ENCODE measurements around the gene MYL3.

Gene MYL3

GRCh38 chr3:46867550-46867898, 4.3 kb upstream of the MYL3 start:
- TF ChIP-seq CTCF (conservative IDR thresholded peaks at IDR 0.05; ENCODE audit: low read depth) = no peak
- CTCF ChIA-PET = interaction anchor here (0.8 to 0.9 kb wide), 2 partner anchors 11 to 457 kb away, joined by 3 read pairs; no protein-coding TSS in a partner anchor
- POLR2A ChIA-PET (ENCODE audit: low non-redundant PET) = no interaction called here
- H3K27ac ChIP-seq = no peak overlapping the region
- no peak for DNase-seq (ENCODE audit: low spot score)

- H3K27ac ChIP-seq = peak overlapping the region; percentile 58
- CTCF ChIA-PET = interaction anchor here (0.6 to 0.9 kb wide), 6 partner anchors 12 to 503 kb away, joined by 3 to 6 read pairs (median 3); no protein-coding TSS in a partner anchor
- POLR2A ChIA-PET (ENCODE audit: low non-redundant PET) = no interaction called here
- peak; percentile 78 for TF ChIP-seq CTCF (conservative IDR thresholded peaks at IDR 0.05; ENCODE audit: low read depth)
- DNase-seq (ENCODE audit: low spot score) = peak; percentile 39
Measured at GRCh38 chr3:46866720-46867549, 3.7 kb upstream of the MYL3 start.

- TF ChIP-seq CTCF (conservative IDR thresholded peaks at IDR 0.05; ENCODE audit: low read depth) = no peak
- ChIA-PET CTCF (interaction anchor here (0.7 kb wide), 1 partner anchor 356 kb away, joined by 3 read pairs; no protein-coding TSS in a partner anchor), POLR2A (ENCODE audit: low non-redundant PET) (no interaction called here)
- no peak for DNase-seq (ENCODE audit: low spot score)
- H3K27ac ChIP-seq = peak overlapping the region; percentile 58
Measured at GRCh38 chr3:46866032-46866595, 2.9 kb upstream of the MYL3 start.

- POLR2A ChIA-PET (ENCODE audit: low non-redundant PET) = no interaction called here
- TF ChIP-seq CTCF (conservative IDR thresholded peaks at IDR 0.05; ENCODE audit: low read depth) = no peak
- DNase-seq (ENCODE audit: low spot score) = no peak
- CTCF ChIA-PET = no interaction called here
- peak overlapping the region; percentile 58 for H3K27ac ChIP-seq
Measured at GRCh38 chr3:46865546-46865945, 2.3 kb upstream of the MYL3 start.

GRCh38 chr3:46865031-46865507, 1.8 kb upstream of the MYL3 start:
- H3K27ac ChIP-seq = peak overlapping the region; percentile 58
- no peak for DNase-seq (ENCODE audit: low spot score)
- POLR2A ChIA-PET (ENCODE audit: low non-redundant PET) = no interaction called here
- CTCF ChIA-PET = no interaction called here
- TF ChIP-seq CTCF (conservative IDR thresholded peaks at IDR 0.05; ENCODE audit: low read depth) = no peak

- DNase-seq (ENCODE audit: low spot score) = no peak
- CTCF ChIA-PET = no interaction called here
- TF ChIP-seq CTCF (conservative IDR thresholded peaks at IDR 0.05; ENCODE audit: low read depth) = no peak
- H3K27ac ChIP-seq = peak overlapping the region; percentile 58
- POLR2A ChIA-PET (ENCODE audit: low non-redundant PET) = no interaction called here
Measured at GRCh38 chr3:46864061-46864881, 1.0 kb upstream of the MYL3 start.

Data from RWPE1 (cell line).